Left lobe of liver (tissue), 2 donors: ENCODE data around the gene MAOB. TPM values are rescaled to one million over a fixed set of nuclear protein-coding genes. Genes with fewer than 3 reads are reported as not detected.

ENCODE experiments used
- ATAC-seq: fragments of 200-7000 bp; cut with Tn5 transposase; one replicate; pipeline ENCODE4 v1.9.1; 2020; ENCODE audit warnings: mild to moderate bottlenecking, moderate library complexity
- DNase-seq: peaks from one replicate; pipeline ENCODE4 v3.0.0-alpha.2; 2020; ENCODE audit warnings: low spot score
- total RNA-seq: library from RNA; stranded (reverse); gene quantifications from one replicate; pipeline ENCODE4 v1.2.1, GENCODE V29; 2021
- donor health status: DM: no; HTN: no; CAD: no; lungs with moderate emphysema.
- donor health status: DM: no; HTN: yes; CAD: no.

MAOB gene
- total RNA-seq, 1 donor from 2014 or later = 131 TPM

DNA sequence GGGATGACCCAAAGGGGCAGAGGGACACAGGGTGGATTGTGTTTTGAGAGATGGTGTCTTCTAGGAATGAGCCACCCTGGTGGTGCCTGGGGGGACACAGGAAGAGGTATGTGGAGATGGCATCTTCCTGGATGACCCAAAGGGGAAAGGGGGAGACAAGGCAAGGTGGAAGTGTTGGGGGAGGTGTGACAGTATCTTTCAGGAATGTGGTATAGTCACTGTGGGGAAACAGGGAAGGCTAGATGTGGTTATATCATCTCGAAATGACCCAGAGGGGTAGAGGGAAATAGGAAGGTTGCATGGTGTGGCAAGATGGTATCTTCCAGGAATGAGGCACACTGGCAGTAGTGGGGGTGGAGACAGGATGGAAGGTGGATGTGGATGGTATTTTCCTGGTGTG is 163.3 kb downstream of the MAOB start:
- no peak for DNase-seq
- ATAC-seq = no peak

GRCh38 chrX:43718546-43718945 is 163.7 kb downstream of the MAOB start:
- DNase-seq = no peak
- no peak for ATAC-seq

DNA sequence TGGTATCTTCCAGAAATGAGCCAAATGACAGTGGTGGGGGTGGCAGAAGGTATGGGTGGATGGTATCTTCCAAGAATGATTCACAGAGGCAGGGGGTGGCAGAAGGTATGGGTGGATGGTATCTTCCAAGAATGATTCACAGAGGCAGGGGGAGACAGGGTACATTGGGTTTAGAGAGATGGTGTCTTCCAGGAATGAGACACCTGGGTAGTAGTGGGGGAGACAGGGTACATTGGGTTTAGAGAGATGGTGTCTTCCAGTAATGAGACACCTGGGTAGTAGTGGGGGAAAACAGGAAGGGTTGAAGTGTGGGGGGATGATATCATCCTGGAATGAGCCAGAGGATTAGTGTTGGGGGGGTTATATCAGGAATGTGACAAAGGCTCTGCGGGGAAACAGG is 164.2 kb downstream of the MAOB start:
- no peak for DNase-seq
- no peak for ATAC-seq

GRCh38 chrX:43717161-43717560 is 165.1 kb downstream of the MAOB start:
- no peak for DNase-seq
- no peak for ATAC-seq

- no peak for DNase-seq
- no peak for ATAC-seq
These were observed 165.6 kb downstream of the MAOB start for GRCh38 chrX:43716696-43717095.

Other genes with a start within 250 kb of the MAOB start
- 158 TPM for gene MAOA, start 226.2 kb downstream of the MAOB start, total RNA-seq
- not detected for gene NDP, start 90.9 kb upstream of the MAOB start, total RNA-seq